Measurements from ENCODE around the gene PHC2.

GRCh38 chr1:33459691-33460090 lies 28.8 kb upstream of the PHC2 start:
- TF ChIP-seq CTCF (IDR thresholded peaks at IDR 0.05 in 2 of 3, conservative IDR thresholded peaks at IDR 0.05 in 1 of 3; ENCODE audit: borderline replicate concordance in 1 of 3, insufficient read depth in 1 of 3, low read depth in 2 of 3, low read length in 2 of 3) = no peak
- TF ChIP-seq EZH2phosphoT487 (IDR thresholded peaks at IDR 0.05; ENCODE audit: borderline replicate concordance) = no peak
- no peak for TF ChIP-seq ELF1 (IDR thresholded peaks at IDR 0.05; ENCODE audit: borderline replicate concordance, low read depth)

Measured in HCT116 (cell line).